Neuronal stem cell (in vitro differentiated cells): ENCODE data around the gene MIB2.

Experiments used
- DNase-seq: peaks from one replicate; pipeline ENCODE4 v3.0.0-alpha.2; 2013; ENCODE audit warnings: low spot score
- H2AFZ ChIP-seq: one replicate; pipeline ENCODE4 v1.6.1; 2013; ENCODE audit warnings: mild to moderate bottlenecking, low read length, inconsistent platforms
- H2AK5ac ChIP-seq: 2 replicates; pipeline ENCODE4 v1.6.1; 2013; ENCODE audit warnings: low read depth, mild to moderate bottlenecking, inconsistent platforms, low read length, moderate library complexity, mixed read lengths
- H2BK120ac ChIP-seq: 2 replicates; pipeline ENCODE4 v1.6.1; 2013; ENCODE audit warnings: low read depth, mild to moderate bottlenecking, inconsistent platforms, low read length, moderate library complexity, mixed read lengths
- H2BK12ac ChIP-seq: one replicate; pipeline ENCODE4 v1.6.1; 2013; ENCODE audit warnings: low read length, inconsistent platforms
- H2BK15ac ChIP-seq: 2 replicates; pipeline ENCODE4 v1.6.1; 2013; ENCODE audit warnings: mild to moderate bottlenecking, low read length, inconsistent platforms, mixed read lengths
- H2BK5ac ChIP-seq: one replicate; pipeline ENCODE4 v1.6.1; 2013; ENCODE audit warnings: inconsistent platforms, mild to moderate bottlenecking, low read length, moderate library complexity
- H3K14ac ChIP-seq: one replicate; pipeline ENCODE4 v1.6.1; 2013; ENCODE audit warnings: low read length, inconsistent platforms
- H3K18ac ChIP-seq: 2 replicates; pipeline ENCODE4 v1.6.1; 2013; ENCODE audit warnings: low read length, inconsistent platforms
- H3K23ac ChIP-seq: 2 replicates; pipeline ENCODE4 v1.6.1; 2013; ENCODE audit warnings: low read depth, mild to moderate bottlenecking, mixed read lengths, low read length, inconsistent platforms; ENCODE audit not compliant: poor library complexity
- H3K27ac ChIP-seq: replicated peaks from 3 replicates; pipeline ENCODE4 v1.5.1; 2013; ENCODE audit warnings: low read length, inconsistent platforms
- H3K27me3 ChIP-seq, 3 experiments: 2 replicates each; pipeline ENCODE4 v1.6.1; 2013; ENCODE audit warnings: low read length in 3 of 3, mild to moderate bottlenecking in 2 of 3, inconsistent platforms in 1 of 3, low read depth in 1 of 3, mixed read lengths in 1 of 3, moderate library complexity in 1 of 3; ENCODE audit not compliant: control insufficient read depth in 3 of 3, insufficient read depth in 3 of 3
- H3K36me3 ChIP-seq, 2 donors: replicated peaks in 1 of 2; 2 replicates each; pipeline ENCODE4 v1.6.1; 2013; ENCODE audit warnings: low read length in 2 of 2; ENCODE audit not compliant: control insufficient read depth in 2 of 2, insufficient read depth in 2 of 2
- H3K4ac ChIP-seq: 2 replicates; pipeline ENCODE4 v1.6.1; 2013; ENCODE audit warnings: inconsistent platforms, mild to moderate bottlenecking, low read length, moderate library complexity
- H3K4me1 ChIP-seq, 2 donors: 1 replicate in 1 of 2; 2 replicates in 1 of 2; pipeline ENCODE4 v1.6.1; 2013; ENCODE audit warnings: low read length in 2 of 2, low read depth in 1 of 2; ENCODE audit not compliant: control insufficient read depth in 2 of 2, insufficient read depth in 1 of 2
- H3K4me2 ChIP-seq: one replicate; pipeline ENCODE4 v1.6.1; 2013; ENCODE audit warnings: mild to moderate bottlenecking, low read length, inconsistent platforms; ENCODE audit not compliant: insufficient read depth, poor library complexity, severe bottlenecking
- H3K4me3 ChIP-seq, 2 donors: 2 replicates each; pipeline ENCODE4 v1.5.1; 2013; ENCODE audit warnings: low read length in 2 of 2, mild to moderate bottlenecking in 2 of 2, inconsistent platforms in 1 of 2, moderate library complexity in 1 of 2
- H3K79me1 ChIP-seq: one replicate; pipeline ENCODE4 v1.6.1; 2013; ENCODE audit warnings: low read depth, mild to moderate bottlenecking, inconsistent platforms, low read length, moderate library complexity
- H3K9ac ChIP-seq: one replicate; pipeline ENCODE4 v1.6.1; 2013; ENCODE audit warnings: mild to moderate bottlenecking, low read depth, low read length, inconsistent platforms; ENCODE audit not compliant: poor library complexity
- H3K9me3 ChIP-seq, 2 donors: replicated peaks in 1 of 2; 2 replicates each; pipeline versions ENCODE3 to v1.6.1; 2013; ENCODE audit warnings: low read length in 2 of 2, mild to moderate bottlenecking in 2 of 2, inconsistent platforms in 1 of 2, low read depth in 1 of 2, mixed read lengths in 1 of 2, moderate library complexity in 1 of 2; ENCODE audit not compliant: control insufficient read depth in 2 of 2, insufficient read depth in 1 of 2
- H4K8ac ChIP-seq: one replicate; pipeline ENCODE4 v1.6.1; 2013; ENCODE audit warnings: low read depth, mild to moderate bottlenecking, inconsistent platforms, low read length, moderate library complexity
- H4K91ac ChIP-seq: one replicate; pipeline ENCODE4 v1.6.1; 2013; ENCODE audit warnings: low read length, low read depth, mild to moderate bottlenecking, inconsistent platforms; ENCODE audit not compliant: poor library complexity
- WGBS, 2 donors: extraction: QIAGEN DNeasy Blood & Tissue Kit; methylation state at CpG; one replicate each; pipeline ENCODE4 v1.1.7; 2013; ENCODE audit warnings: missing lambda C conversion rate in 2 of 2, mixed read lengths in 1 of 2; ENCODE audit not compliant: insufficient read length in 2 of 2, insufficient replicate concordance in 1 of 2; ENCODE audit errors: extremely low coverage in 2 of 2; 5-methylcytosine and 5-hydroxymethylcytosine counted together

MIB2 gene

DNA sequence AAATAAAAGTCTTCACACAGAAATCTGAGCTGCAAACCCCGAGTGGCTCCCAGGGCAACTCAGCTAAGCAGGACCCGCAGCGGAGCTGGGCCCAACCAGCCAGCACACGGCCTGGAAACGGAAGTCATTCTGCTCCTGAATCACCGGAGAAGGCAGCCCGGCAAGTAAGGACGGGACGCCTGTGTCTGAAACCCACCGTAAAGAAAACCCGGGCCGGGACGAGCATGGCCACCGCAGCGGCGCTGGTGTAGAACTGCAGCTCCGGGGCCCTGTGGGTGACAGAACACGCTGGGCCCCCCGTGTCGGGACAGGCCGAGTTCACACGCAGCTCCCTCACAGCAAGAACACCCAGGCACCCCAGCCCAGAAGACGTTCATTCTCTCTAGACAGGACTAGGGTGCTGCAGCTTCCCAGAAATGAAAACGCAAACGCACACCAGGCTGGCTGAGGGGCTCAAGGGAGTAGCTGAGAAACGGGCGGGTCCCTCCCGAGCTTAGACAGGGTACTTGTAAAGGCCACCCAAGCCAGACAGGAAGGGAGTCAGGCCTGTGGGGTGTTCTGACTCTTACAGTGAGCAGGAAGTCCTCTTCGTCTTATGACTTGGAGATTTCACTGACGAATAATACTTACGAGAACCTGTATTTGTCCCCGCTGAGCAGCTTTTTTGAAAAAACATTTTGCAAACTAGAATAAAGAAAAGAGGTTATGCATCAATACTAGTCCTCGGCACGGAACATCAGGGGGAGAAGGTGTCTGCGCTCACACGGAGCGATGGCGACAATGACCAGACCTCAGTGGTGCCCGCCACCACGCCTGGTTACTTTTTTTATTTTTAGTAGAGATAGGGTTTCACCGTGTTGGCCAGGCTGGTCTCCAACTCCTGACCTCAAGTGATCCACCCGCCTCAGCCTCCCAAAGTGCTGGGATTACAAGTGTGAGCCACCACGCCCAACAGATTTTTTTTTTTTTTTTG is 54.5 kb downstream of the MIB2 start:
- WGBS, 2 donors, result no CpG with 5 or more reads among the region's 43 CpGs
- H3K14ac ChIP-seq, result no peak overlapping the region
- H3K18ac ChIP-seq, result no peak overlapping the region
- no peak overlapping the region for H3K4me2 ChIP-seq
- no peak overlapping the region for H2BK5ac ChIP-seq
- H3K4me1 ChIP-seq, result no peaks in the 10 kb centered on the region
- H3K27ac ChIP-seq, result no peak overlapping the region
- H3K23ac ChIP-seq, result no peak overlapping the region
- H2BK120ac ChIP-seq, result no peak overlapping the region
- no peak overlapping the region for H2BK12ac ChIP-seq
- no peak overlapping the region for H2AK5ac ChIP-seq
- no peak overlapping the region for H4K8ac ChIP-seq
- H2AFZ ChIP-seq, result no peak overlapping the region
- H3K4me3 ChIP-seq, result no peak overlapping the region
- H4K91ac ChIP-seq, result no peak overlapping the region
- H3K9me3 ChIP-seq, result no peaks in the 10 kb centered on the region
- H3K36me3 ChIP-seq, result peaks cover 32 to 72% of the 10 kb centered on the region in 2 donors
- no peak overlapping the region for H2BK15ac ChIP-seq
- no peak for DNase-seq
- no peak overlapping the region for H3K9ac ChIP-seq
- peaks cover 5% of the 10 kb centered on the region for H3K79me1 ChIP-seq
- no peak overlapping the region for H3K4ac ChIP-seq
- H3K27me3 ChIP-seq, result no peaks in the 10 kb centered on the region

- WGBS, 2 donors, result no CpG with 5 or more reads among the region's 24 CpGs
- H2BK15ac ChIP-seq, result no peak overlapping the region
- no peak overlapping the region for H3K18ac ChIP-seq
- H2AK5ac ChIP-seq, result no peak overlapping the region
- peak overlapping the region; percentile 54 for H2BK120ac ChIP-seq
- no peaks in the 10 kb centered on the region for H3K9me3 ChIP-seq
- no peak overlapping the region for H2BK5ac ChIP-seq
- H3K36me3 ChIP-seq, result peaks cover 22 to 61% of the 10 kb centered on the region in 2 donors
- H3K4me3 ChIP-seq, result no peak overlapping the region
- H3K14ac ChIP-seq, result no peak overlapping the region
- H4K8ac ChIP-seq, result no peak overlapping the region
- H3K4me1 ChIP-seq, result no peaks in the 10 kb centered on the region
- no peak overlapping the region for H3K23ac ChIP-seq
- no peak overlapping the region for H2BK12ac ChIP-seq
- no peak overlapping the region for H2AFZ ChIP-seq
- H3K9ac ChIP-seq, result no peak overlapping the region
- no peak for DNase-seq
- H3K79me1 ChIP-seq, result peaks cover under 1% of the 10 kb centered on the region
- no peaks in the 10 kb centered on the region for H3K27me3 ChIP-seq
- H3K4ac ChIP-seq, result no peak overlapping the region
- no peak overlapping the region for H3K4me2 ChIP-seq
- no peak overlapping the region for H4K91ac ChIP-seq
- no peak overlapping the region for H3K27ac ChIP-seq
These were observed 55.6 kb downstream of the MIB2 start for GRCh38 chr1:1670866-1671265.

DNA sequence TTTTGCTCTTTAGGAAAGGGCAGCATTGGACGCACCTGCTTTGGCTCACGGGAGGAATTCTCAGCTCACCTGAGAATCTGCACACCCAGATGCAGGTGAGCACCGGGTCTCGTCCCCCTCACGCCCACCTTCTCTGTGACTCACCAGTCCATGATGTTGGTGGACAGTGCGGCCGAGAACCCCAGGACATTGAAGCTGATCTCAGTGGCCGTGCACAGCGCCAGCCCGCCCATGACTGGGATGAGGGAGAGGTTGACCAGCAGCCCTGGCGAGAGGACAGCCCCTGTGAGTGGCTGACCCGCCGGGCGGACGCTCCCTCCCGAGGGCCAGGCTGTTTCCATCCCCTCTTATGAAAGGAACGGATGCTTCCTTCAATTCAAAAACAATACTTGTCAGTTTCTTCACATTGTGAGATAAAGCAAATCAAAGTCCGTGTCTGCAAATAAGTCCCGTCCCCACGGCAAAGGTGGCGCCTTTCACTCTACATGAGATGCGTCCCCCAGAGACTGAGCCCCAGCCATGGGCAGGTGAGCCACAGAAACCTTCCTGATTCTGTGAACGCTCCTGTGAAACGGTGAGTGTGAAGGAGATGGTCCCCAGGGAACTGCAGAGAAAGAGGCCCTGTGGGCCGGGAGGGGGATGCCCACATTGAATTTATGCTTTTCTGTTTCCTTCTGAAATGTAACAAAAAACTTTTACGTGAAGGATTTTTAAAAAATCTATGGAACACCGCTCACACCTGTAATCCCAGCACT is 56.2 kb downstream of the MIB2 start:
- no peak overlapping the region for H3K4ac ChIP-seq
- no peak overlapping the region for H3K14ac ChIP-seq
- no peak overlapping the region for H4K8ac ChIP-seq
- H4K91ac ChIP-seq, result no peak overlapping the region
- H3K4me1 ChIP-seq, result no peaks in the 10 kb centered on the region
- no peaks in the 10 kb centered on the region for H3K9me3 ChIP-seq
- H3K36me3 ChIP-seq, result peaks cover 16 to 55% of the 10 kb centered on the region in 2 donors
- DNase-seq, result no peak
- H2BK120ac ChIP-seq, result peak overlapping the region; percentile 54
- no CpG with 5 or more reads among the region's 27 CpGs for WGBS, 2 donors
- H2AK5ac ChIP-seq, result no peak overlapping the region
- no peak overlapping the region for H3K9ac ChIP-seq
- H3K27ac ChIP-seq, result no peak overlapping the region
- no peak overlapping the region for H3K4me3 ChIP-seq
- no peaks in the 10 kb centered on the region for H3K79me1 ChIP-seq
- no peak overlapping the region for H2AFZ ChIP-seq
- H2BK12ac ChIP-seq, result no peak overlapping the region
- H3K18ac ChIP-seq, result no peak overlapping the region
- no peak overlapping the region for H2BK15ac ChIP-seq
- H3K23ac ChIP-seq, result no peak overlapping the region
- H3K4me2 ChIP-seq, result no peak overlapping the region
- no peaks in the 10 kb centered on the region for H3K27me3 ChIP-seq
- H2BK5ac ChIP-seq, result peak overlapping the region; percentile 13
